ENCODE measurements around the gene SLC26A6. TPM values are rescaled to one million over a fixed set of nuclear protein-coding genes. Genes with fewer than 3 reads are reported as not detected.

SLC26A6 gene
- total and polyA plus RNA-seq, 2 donors from 2014 or later: 15.4 to 20.6 TPM

DNA sequence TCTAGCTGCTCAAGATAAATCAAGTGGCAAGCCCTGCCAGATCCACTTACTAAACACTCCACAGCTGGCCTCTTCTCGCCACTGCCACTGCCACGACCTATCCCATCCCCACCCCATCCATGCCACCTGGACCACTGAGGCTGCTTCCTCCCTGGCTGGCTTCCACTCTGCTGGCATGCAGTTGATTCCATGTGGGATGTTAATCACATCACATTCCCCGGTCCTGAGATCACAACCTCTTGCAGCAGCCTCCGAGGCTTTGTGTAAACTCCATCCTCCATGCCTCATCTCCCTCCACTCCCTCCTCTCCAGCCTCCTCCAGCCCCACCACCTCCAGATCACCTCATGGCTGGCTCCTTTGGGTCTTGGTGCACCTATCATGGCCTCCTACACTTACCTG lies 42.8 kb upstream of the SLC26A6 start:
- intact Hi-C loops (cut with DNase I): no loop called here
- Histone ChIP-seq H3K9me3 (ENCODE audit: control insufficient read depth in 2 of 3, insufficient read depth in 1 of 3, low read length in 3 of 3) (no peaks in the 10 kb centered on the region), H3K27ac (ENCODE audit: low read depth in 2 of 2, low read length in 2 of 2) (no peak overlapping the region), H3K27me3 (ENCODE audit: control insufficient read depth, insufficient read depth, low read length) (no peaks in the 10 kb centered on the region), H3K4me1 (ENCODE audit: control insufficient read depth in 2 of 3, insufficient read depth in 2 of 3, low read depth in 1 of 3, low read length in 3 of 3) (peaks cover 0 to 1% (median 0%) of the 10 kb centered on the region in 3 donors), H3K9ac (ENCODE audit: low read length in 3 of 3) (no peak overlapping the region), H3K36me3 (ENCODE audit: control insufficient read depth in 2 of 3, insufficient read depth in 3 of 3, low read length in 3 of 3) (peaks cover 0 to 33% (median 22%) of the 10 kb centered on the region in 3 donors), H3K4me3 (ENCODE audit: low read length in 3 of 3) (no peak overlapping the region)
- TF ChIP-seq CTCF (IDR thresholded peaks at IDR 0.05; ENCODE audit: borderline replicate concordance, extremely low read depth, insufficient read depth): no peak
- no peak for FAIRE-seq
- no peak for DNase-seq

GRCh38 chr3:48674505-48674904 lies 39.2 kb upstream of the SLC26A6 start:
- H3K4me1 ChIP-seq (ENCODE audit: control insufficient read depth in 2 of 3, insufficient read depth in 2 of 3, low read depth in 1 of 3, low read length in 3 of 3): no peaks in the 10 kb centered on the region
- TF ChIP-seq CTCF (IDR thresholded peaks at IDR 0.05; ENCODE audit: borderline replicate concordance, extremely low read depth, insufficient read depth): no peak
- H3K9ac ChIP-seq (ENCODE audit: low read length in 3 of 3): no peak overlapping the region
- no peak overlapping the region for H3K4me3 ChIP-seq (ENCODE audit: low read length in 3 of 3)
- intact Hi-C loops (cut with DNase I): no loop called here
- peaks cover 0 to 12% (median 6%) of the 10 kb centered on the region in 3 donors for H3K36me3 ChIP-seq (ENCODE audit: control insufficient read depth in 2 of 3, insufficient read depth in 3 of 3, low read length in 3 of 3)
- no peak overlapping the region for H3K27ac ChIP-seq (ENCODE audit: low read depth in 2 of 2, low read length in 2 of 2)
- FAIRE-seq: no peak
- no peak for DNase-seq
- no peaks in the 10 kb centered on the region for H3K27me3 ChIP-seq (ENCODE audit: control insufficient read depth, insufficient read depth, low read length)
- no peaks in the 10 kb centered on the region for H3K9me3 ChIP-seq (ENCODE audit: control insufficient read depth in 2 of 3, insufficient read depth in 1 of 3, low read length in 3 of 3)

GRCh38 chr3:48672522-48672921 lies 37.3 kb upstream of the SLC26A6 start:
- H3K27ac ChIP-seq (ENCODE audit: low read depth in 2 of 2, low read length in 2 of 2): no peak overlapping the region
- no peaks in the 10 kb centered on the region for H3K27me3 ChIP-seq (ENCODE audit: control insufficient read depth, insufficient read depth, low read length)
- TF ChIP-seq CTCF (IDR thresholded peaks at IDR 0.05; ENCODE audit: borderline replicate concordance, extremely low read depth, insufficient read depth): no peak
- DNase-seq (no peak), FAIRE-seq (no peak)
- intact Hi-C loops (cut with DNase I): no loop called here
- no peaks in the 10 kb centered on the region for H3K4me1 ChIP-seq (ENCODE audit: control insufficient read depth in 2 of 3, insufficient read depth in 2 of 3, low read depth in 1 of 3, low read length in 3 of 3)
- H3K9ac ChIP-seq (ENCODE audit: low read length in 3 of 3): no peak overlapping the region
- peaks cover 0 to 4% (median 3%) of the 10 kb centered on the region in 3 donors for H3K36me3 ChIP-seq (ENCODE audit: control insufficient read depth in 2 of 3, insufficient read depth in 3 of 3, low read length in 3 of 3)
- H3K9me3 ChIP-seq (ENCODE audit: control insufficient read depth in 2 of 3, insufficient read depth in 1 of 3, low read length in 3 of 3): no peaks in the 10 kb centered on the region
- H3K4me3 ChIP-seq (ENCODE audit: low read length in 3 of 3): no peak overlapping the region

DNA sequence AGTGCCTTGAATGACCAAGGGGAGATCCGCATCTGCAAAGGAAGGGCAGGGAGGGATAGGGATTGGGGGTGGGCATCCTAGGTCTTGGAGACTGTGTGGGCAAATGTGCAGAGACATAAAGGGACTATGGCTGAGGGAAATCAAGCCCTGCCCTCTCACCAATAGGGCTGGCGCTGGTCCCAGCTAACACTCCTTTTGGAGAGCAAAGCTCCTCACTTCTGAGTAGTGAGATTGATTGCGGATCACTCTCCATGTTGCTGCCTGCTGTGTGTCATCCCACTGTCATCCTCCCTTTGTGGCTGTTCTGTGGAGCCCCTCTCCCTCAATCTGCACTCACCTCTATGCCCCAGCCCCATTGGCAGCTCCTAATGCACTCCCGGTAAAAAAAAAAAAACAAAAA lies 29.7 kb upstream of the SLC26A6 start:
- no peak for DNase-seq
- no peaks in the 10 kb centered on the region for H3K27me3 ChIP-seq (ENCODE audit: control insufficient read depth, insufficient read depth, low read length)
- no peak overlapping the region for H3K27ac ChIP-seq (ENCODE audit: low read depth in 2 of 2, low read length in 2 of 2)
- no peak for TF ChIP-seq CTCF (IDR thresholded peaks at IDR 0.05; ENCODE audit: borderline replicate concordance, extremely low read depth, insufficient read depth)
- no peaks in the 10 kb centered on the region for H3K9me3 ChIP-seq (ENCODE audit: control insufficient read depth in 2 of 3, insufficient read depth in 1 of 3, low read length in 3 of 3)
- H3K36me3 ChIP-seq (ENCODE audit: control insufficient read depth in 2 of 3, insufficient read depth in 3 of 3, low read length in 3 of 3): no peaks in the 10 kb centered on the region
- intact Hi-C loops (cut with DNase I): no loop called here
- H3K9ac ChIP-seq (ENCODE audit: low read length in 3 of 3): no peak overlapping the region
- no peak overlapping the region for H3K4me3 ChIP-seq (ENCODE audit: low read length in 3 of 3)
- H3K4me1 ChIP-seq (ENCODE audit: control insufficient read depth in 2 of 3, insufficient read depth in 2 of 3, low read depth in 1 of 3, low read length in 3 of 3): peaks cover 0 to 9% (median 0%) of the 10 kb centered on the region in 3 donors
- no peak for FAIRE-seq

All from kidney (tissue), 14 donors.